Type B pancreatic cell (in vitro differentiated cells): Measurements from ENCODE around the gene GNB3. TPM values are rescaled to one million over a fixed set of nuclear protein-coding genes. Genes with fewer than 3 reads are reported as not detected.

Experiments used
- DNase-seq: peaks from one replicate; pipeline ENCODE4 v3.0.0; 2021; ENCODE audit warnings: mixed read lengths; ENCODE audit not compliant: unreplicated experiment; ENCODE audit errors: extremely low spot score
- H3K27ac Mint-ChIP-seq: 2 replicates; pipeline ENCODE4 v1.8.0; 2021; ENCODE audit warnings: mild to moderate bottlenecking, mixed read lengths
- H3K27me3 Mint-ChIP-seq: 2 replicates; pipeline ENCODE4 v1.8.0; 2021; ENCODE audit warnings: mixed read lengths
- H3K36me3 Mint-ChIP-seq: 2 replicates; pipeline ENCODE4 v1.8.0; 2021; ENCODE audit warnings: mixed read lengths
- H3K4me1 Mint-ChIP-seq: one replicate; pipeline ENCODE4 v1.8.0; 2021; ENCODE audit warnings: mixed read lengths; ENCODE audit not compliant: unreplicated experiment
- H3K4me3 Mint-ChIP-seq: 2 replicates; pipeline ENCODE4 v1.8.0; 2021; ENCODE audit warnings: mild to moderate bottlenecking, mixed read lengths
- H3K9me3 Mint-ChIP-seq: 2 replicates; pipeline ENCODE4 v1.8.0; 2021; ENCODE audit warnings: mixed read lengths
- CTCF ChIP-seq: fragments of 200-600 bp; sonication (generic); conservative IDR thresholded peaks from 2 replicates; pipeline ENCODE4 v1.5.0; 2021; ENCODE audit warnings: antibody characterized with exemption, mild to moderate bottlenecking
- total RNA-seq: library from RNA; stranded (reverse); gene quantifications from 2 replicates; pipeline ENCODE4 v1.2.1, GENCODE V29; 2021; ENCODE audit warnings: low replicate concordance

Gene GNB3
- total RNA-seq, 1 donor from 2014 or later = 25.2 TPM

- H3K27ac Mint-ChIP-seq = no peak overlapping the region
- H3K27me3 Mint-ChIP-seq = no peaks in the 10 kb centered on the region
- TF ChIP-seq CTCF = no peak
- peaks cover 5% of the 10 kb centered on the region for H3K4me1 Mint-ChIP-seq
- H3K36me3 Mint-ChIP-seq = peaks cover 43% of the 10 kb centered on the region
- H3K9me3 Mint-ChIP-seq = no peaks in the 10 kb centered on the region
- H3K4me3 Mint-ChIP-seq = no peak overlapping the region
- DNase-seq = no peak
Observed at GRCh38 chr12:6858799-6859198, 18.1 kb downstream of the GNB3 start.

- no peaks in the 10 kb centered on the region for H3K27me3 Mint-ChIP-seq
- DNase-seq = no peak
- H3K9me3 Mint-ChIP-seq = no peaks in the 10 kb centered on the region
- no peak for TF ChIP-seq CTCF
- peaks cover 45% of the 10 kb centered on the region for H3K36me3 Mint-ChIP-seq
- no peak overlapping the region for H3K4me3 Mint-ChIP-seq
- no peaks in the 10 kb centered on the region for H3K4me1 Mint-ChIP-seq
- no peak overlapping the region for H3K27ac Mint-ChIP-seq
Observed at GRCh38 chr12:6860116-6860515, 19.4 kb downstream of the GNB3 start.

GRCh38 chr12:6860942-6861341 lies 20.2 kb downstream of the GNB3 start:
- Mint-ChIP-seq H3K4me1 (no peaks in the 10 kb centered on the region), H3K36me3 (peaks cover 48% of the 10 kb centered on the region), H3K27me3 (no peaks in the 10 kb centered on the region), H3K4me3 (no peak overlapping the region), H3K9me3 (no peaks in the 10 kb centered on the region), H3K27ac (no peak overlapping the region)
- TF ChIP-seq CTCF = no peak
- no peak for DNase-seq

GRCh38 chr12:6861391-6861790 lies 20.7 kb downstream of the GNB3 start:
- H3K27me3 Mint-ChIP-seq = no peaks in the 10 kb centered on the region
- H3K27ac Mint-ChIP-seq = no peak overlapping the region
- H3K9me3 Mint-ChIP-seq = no peaks in the 10 kb centered on the region
- no peak for DNase-seq
- H3K4me1 Mint-ChIP-seq = peaks cover 1% of the 10 kb centered on the region
- no peak for TF ChIP-seq CTCF
- peaks cover 48% of the 10 kb centered on the region for H3K36me3 Mint-ChIP-seq
- no peak overlapping the region for H3K4me3 Mint-ChIP-seq

- Mint-ChIP-seq H3K27ac (no peak overlapping the region), H3K4me3 (no peak overlapping the region), H3K36me3 (peaks cover 41% of the 10 kb centered on the region), H3K9me3 (no peaks in the 10 kb centered on the region), H3K4me1 (peaks cover 5% of the 10 kb centered on the region), H3K27me3 (no peaks in the 10 kb centered on the region)
- DNase-seq = no peak
- TF ChIP-seq CTCF = no peak
Observed at GRCh38 chr12:6863033-6863432, 22.3 kb downstream of the GNB3 start.
